HepG2 (cell line): Measurements from ENCODE around the gene TRRAP. TPM values are rescaled to one million over a fixed set of nuclear protein-coding genes. Genes with fewer than 3 reads are reported as not detected.

Experiments used
- ATAC-seq: fragments of 200-7000 bp; cut with Tn5 transposase; 3 replicates; pipeline ENCODE4 v1.9.1; 2020; ENCODE audit warnings: mild to moderate bottlenecking, moderate library complexity
- BruUV-seq: library from RNA; stranded (reverse); fragments of 400-500 nt; replicated peaks from 2 replicates; lab custom pipeline; 2021; lab: Mats Ljungman, UMichigan
- CTCF ChIA-PET: fragments of 300-600 bp; formaldehyde crosslinking; extraction: SDS; loops from one replicate; lab custom pipeline; 2021; ENCODE audit warnings: low total read pairs, inconsistent platforms, low intra/inter-chr PET ratio; lab: Yijun Ruan, JAX
- POLR2A ChIA-PET: fragments of 350-600 bp; sonication (Branson Sonifier 250); formaldehyde crosslinking; loops from one replicate; lab custom pipeline; 2020; ENCODE audit warnings: antibody characterized with exemption, inconsistent platforms; lab: Yijun Ruan, JAX
- DNase-seq: peaks from one replicate; pipeline ENCODE4 v3.0.0-alpha.2; 2015; ENCODE audit warnings: low spot score
- FAIRE-seq: peaks from 3 replicates; lab custom pipeline; 2011; peaks lifted over from hg19 to GRCh38; lab: Jason Lieb, UNC
- H2AFZ ChIP-seq: one replicate; pipeline ENCODE4 v1.6.1; 2011; ENCODE audit warnings: low read length, inconsistent platforms
- H3K27ac ChIP-seq: fragments of 300-600 bp; 3 replicates; pipeline ENCODE4 v1.8.0; 2011; ENCODE audit warnings: mixed run types, mild to moderate bottlenecking, mixed read lengths, low read length, inconsistent platforms; ENCODE audit not compliant: insufficient read depth; ENCODE audit errors: extremely low read length
- H3K27me3 ChIP-seq, 2 experiments: fragments of 200-600 bp in 1 of 2; 2 replicates in 1 of 2; 3 replicates in 1 of 2; pipeline versions ENCODE4 v1.6.0 to v1.8.0; 2011; ENCODE audit warnings: low read length in 2 of 2, mild to moderate bottlenecking in 2 of 2, moderate library complexity in 2 of 2, inconsistent platforms in 1 of 2; ENCODE audit not compliant: insufficient read depth in 2 of 2, control insufficient read depth in 1 of 2
- H3K36me3 ChIP-seq, 2 experiments: fragments of 200-600 bp in 1 of 2; replicated peaks in 1 of 2; 2 replicates in 1 of 2; 3 replicates in 1 of 2; pipeline versions ENCODE4 v1.5.1 to v1.8.0; 2011; ENCODE audit warnings: low read length in 2 of 2, inconsistent platforms in 1 of 2; ENCODE audit not compliant: insufficient read depth in 2 of 2, control insufficient read depth in 1 of 2
- H3K4me1 ChIP-seq: 2 replicates; pipeline ENCODE4 v1.5.1; 2012; ENCODE audit warnings: low read length, inconsistent platforms; ENCODE audit not compliant: insufficient read depth
- H3K4me2 ChIP-seq: 2 replicates; pipeline ENCODE4 v1.6.0; 2011; ENCODE audit warnings: low read depth, low read length, inconsistent platforms
- H3K4me3 ChIP-seq, 3 experiments: fragments of 200-600 bp in 1 of 3; sonication (generic), shearing (Covaris generic) in 1 of 3; replicated peaks in 1 of 3; 2 replicates each; pipeline ENCODE4 v1.5.1; 2011 to 2016; ENCODE audit warnings: low read length in 3 of 3, inconsistent platforms in 2 of 3, low read depth in 2 of 3, mild to moderate bottlenecking in 2 of 3, control low read depth in 1 of 3, mixed read lengths in 1 of 3; ENCODE audit not compliant: insufficient read depth in 1 of 3
- H3K79me2 ChIP-seq: one replicate; pipeline ENCODE4 v1.6.1; 2011; ENCODE audit warnings: low read length, inconsistent platforms; ENCODE audit not compliant: insufficient read depth
- H3K9ac ChIP-seq: 2 replicates; pipeline ENCODE4 v1.6.0; 2011; ENCODE audit warnings: mild to moderate bottlenecking, low read depth, low read length, inconsistent platforms; ENCODE audit not compliant: insufficient read depth
- H3K9me3 ChIP-seq: 2 replicates; pipeline ENCODE4 v1.5.1; 2012; ENCODE audit warnings: mild to moderate bottlenecking, low read length
- H4K20me1 ChIP-seq: 2 replicates; pipeline ENCODE4 v1.6.0; 2011; ENCODE audit warnings: inconsistent platforms, mild to moderate bottlenecking, low read length, moderate library complexity; ENCODE audit not compliant: insufficient read depth
- ELF4 ChIP-seq: sonication (generic); formaldehyde crosslinking; IDR thresholded peaks from 2 replicates; pipeline ENCODE4 v1.5.0; 2020; ENCODE audit warnings: missing genetic modification reagents, mild to moderate bottlenecking, moderate library complexity, borderline replicate concordance
- EP300 ChIP-seq, 3 experiments: sonication (generic) in 1 of 3; formaldehyde crosslinking in 1 of 3; IDR thresholded peaks; 2 replicates each; pipeline versions ENCODE4 v1.5.1 to v1.6.1; 2011 to 2020; ENCODE audit warnings: low read depth in 2 of 3, low read length in 2 of 3, borderline replicate concordance in 1 of 3, improper control_type of control experiment in 1 of 3, mild to moderate bottlenecking in 1 of 3, missing genetic modification reagents in 1 of 3, moderate library complexity in 1 of 3
- KLF9 ChIP-seq: IDR thresholded peaks from 2 replicates; pipeline ENCODE4 v1.6.1; 2016; ENCODE audit warnings: low read depth
- MEF2D ChIP-seq: sonication (generic); formaldehyde crosslinking; IDR thresholded peaks from 2 replicates; pipeline ENCODE4 v1.5.1; 2020; ENCODE audit warnings: mild to moderate bottlenecking, missing genetic modification reagents
- ZSCAN9 ChIP-seq: IDR thresholded peaks from 2 replicates; pipeline ENCODE4 v1.6.1; 2016; ENCODE audit warnings: borderline replicate concordance
- WGBS: methylation state at CpG from one replicate; pipeline ENCODE4 v1.1.6; 2017; ENCODE audit warnings: low lambda C conversion rate; 5-methylcytosine and 5-hydroxymethylcytosine counted together
- in situ Hi-C: cut with HindIII; loops from 2 replicates; pipeline ENCODE4 v1.10.0; 2017; ENCODE audit warnings: low pct_unique_long_range_greater_than_20kb; ENCODE audit not compliant: extremely low pct_ligation_motif_present
- intact Hi-C: fragments of 100-400 bp; cut with micrococcal nuclease; formaldehyde crosslinking; loops from one replicate; pipeline ENCODE4 v1.10.0; 2022; ENCODE audit not compliant: unreplicated experiment
- polyA plus RNA-seq, 8 experiments: library from polyadenylated mRNA; depleted of rRNA in 3 of 8; stranded (reverse) in 7 of 8; unstranded in 1 of 8; fragments of >200 nt; fragmentation: Illumina TruSeq in 4 of 8; extraction: Trizol in 4 of 8; gene quantifications; 2 replicates each; pipeline versions ENCODE4 v1.2.1 to v1.2.3, GENCODE V29; 2011 to 2016; ENCODE audit warnings: low read depth in 4 of 8, missing spikeins in 1 of 8, mixed read lengths in 1 of 8; ENCODE audit not compliant: insufficient read depth in 1 of 8
- total RNA-seq, 5 experiments: library from RNA; depleted of rRNA; stranded (reverse); fragments of >200 nt; fragmentation: Illumina TruSeq; extraction: Trizol; gene quantifications; 2 replicates each; pipeline ENCODE4 v1.2.3, GENCODE V29; 2016; ENCODE audit warnings: low read depth in 1 of 5
- TF ChIP-seq, protein P1 (sequence below): sonication (generic); formaldehyde crosslinking; IDR thresholded peaks from 2 replicates; pipeline ENCODE4 v1.4.0; 2020; ENCODE audit warnings: missing genetic modification reagents
- TF ChIP-seq, protein P2 (sequence below): sonication (generic); formaldehyde crosslinking; IDR thresholded peaks from 2 replicates; pipeline ENCODE4 v1.5.1; 2020; ENCODE audit warnings: mild to moderate bottlenecking, moderate library complexity, missing genetic modification reagents
- TF ChIP-seq, protein P3 (sequence below): sonication (generic); formaldehyde crosslinking; IDR thresholded peaks from 2 replicates; pipeline ENCODE4 v1.4.0; 2020; ENCODE audit warnings: mild to moderate bottlenecking, missing genetic modification reagents, borderline replicate concordance
- TF ChIP-seq, protein P4 (sequence below): sonication (generic); formaldehyde crosslinking; IDR thresholded peaks from 2 replicates; pipeline ENCODE4 v1.4.0; 2020; ENCODE audit warnings: missing genetic modification reagents, borderline replicate concordance

The TRRAP gene
- total and polyA plus RNA-seq, 2 of the 13 experiments (the other 11 are each of a cell fraction or from before 2014, with no cell fraction given), result 8.6 to 10.5 TPM

DNA sequence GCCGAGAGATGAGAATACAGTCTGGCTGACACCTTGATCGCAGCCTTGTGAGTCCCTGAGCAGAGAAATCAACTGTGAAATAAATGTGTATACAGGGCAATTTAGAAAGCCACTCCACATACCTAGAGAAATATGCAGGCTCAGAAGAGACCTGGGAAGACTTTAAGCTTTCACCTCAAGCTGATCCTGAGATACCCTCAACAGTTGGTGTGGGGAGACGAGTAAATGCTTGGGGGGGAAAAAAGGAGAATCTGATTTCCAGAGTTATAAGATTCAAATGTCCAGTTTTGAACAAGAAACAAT lies 142.0 kb downstream of the TRRAP start:
- Histone ChIP-seq H3K4me2 (no peak overlapping the region), H3K4me1 (no peaks in the 10 kb centered on the region), H4K20me1 (no peaks in the 10 kb centered on the region), H3K9ac (no peak overlapping the region), H3K27ac (no peak overlapping the region), H3K79me2 (no peaks in the 10 kb centered on the region), H3K9me3 (no peaks in the 10 kb centered on the region), H3K27me3 (no peaks in the 10 kb centered on the region), H3K36me3 (peaks cover 4 to 8% of the 10 kb centered on the region in 2 experiments; a peak in 3 of 5 replicates), H2AFZ (no peak overlapping the region), H3K4me3 (no peak overlapping the region)
- intact Hi-C loops, result no loop called here
- in situ Hi-C loops, result no loop called here
- CTCF ChIA-PET, result no interaction called here
- FAIRE-seq (no peak), DNase-seq (no peak), ATAC-seq (no peak)
- BruUV-seq, result no TSS peak
- 94% methylated on average over 3 of the region's 3 CpGs for WGBS
- POLR2A ChIA-PET, result no interaction called here
- TF ChIP-seq, protein P1, sequence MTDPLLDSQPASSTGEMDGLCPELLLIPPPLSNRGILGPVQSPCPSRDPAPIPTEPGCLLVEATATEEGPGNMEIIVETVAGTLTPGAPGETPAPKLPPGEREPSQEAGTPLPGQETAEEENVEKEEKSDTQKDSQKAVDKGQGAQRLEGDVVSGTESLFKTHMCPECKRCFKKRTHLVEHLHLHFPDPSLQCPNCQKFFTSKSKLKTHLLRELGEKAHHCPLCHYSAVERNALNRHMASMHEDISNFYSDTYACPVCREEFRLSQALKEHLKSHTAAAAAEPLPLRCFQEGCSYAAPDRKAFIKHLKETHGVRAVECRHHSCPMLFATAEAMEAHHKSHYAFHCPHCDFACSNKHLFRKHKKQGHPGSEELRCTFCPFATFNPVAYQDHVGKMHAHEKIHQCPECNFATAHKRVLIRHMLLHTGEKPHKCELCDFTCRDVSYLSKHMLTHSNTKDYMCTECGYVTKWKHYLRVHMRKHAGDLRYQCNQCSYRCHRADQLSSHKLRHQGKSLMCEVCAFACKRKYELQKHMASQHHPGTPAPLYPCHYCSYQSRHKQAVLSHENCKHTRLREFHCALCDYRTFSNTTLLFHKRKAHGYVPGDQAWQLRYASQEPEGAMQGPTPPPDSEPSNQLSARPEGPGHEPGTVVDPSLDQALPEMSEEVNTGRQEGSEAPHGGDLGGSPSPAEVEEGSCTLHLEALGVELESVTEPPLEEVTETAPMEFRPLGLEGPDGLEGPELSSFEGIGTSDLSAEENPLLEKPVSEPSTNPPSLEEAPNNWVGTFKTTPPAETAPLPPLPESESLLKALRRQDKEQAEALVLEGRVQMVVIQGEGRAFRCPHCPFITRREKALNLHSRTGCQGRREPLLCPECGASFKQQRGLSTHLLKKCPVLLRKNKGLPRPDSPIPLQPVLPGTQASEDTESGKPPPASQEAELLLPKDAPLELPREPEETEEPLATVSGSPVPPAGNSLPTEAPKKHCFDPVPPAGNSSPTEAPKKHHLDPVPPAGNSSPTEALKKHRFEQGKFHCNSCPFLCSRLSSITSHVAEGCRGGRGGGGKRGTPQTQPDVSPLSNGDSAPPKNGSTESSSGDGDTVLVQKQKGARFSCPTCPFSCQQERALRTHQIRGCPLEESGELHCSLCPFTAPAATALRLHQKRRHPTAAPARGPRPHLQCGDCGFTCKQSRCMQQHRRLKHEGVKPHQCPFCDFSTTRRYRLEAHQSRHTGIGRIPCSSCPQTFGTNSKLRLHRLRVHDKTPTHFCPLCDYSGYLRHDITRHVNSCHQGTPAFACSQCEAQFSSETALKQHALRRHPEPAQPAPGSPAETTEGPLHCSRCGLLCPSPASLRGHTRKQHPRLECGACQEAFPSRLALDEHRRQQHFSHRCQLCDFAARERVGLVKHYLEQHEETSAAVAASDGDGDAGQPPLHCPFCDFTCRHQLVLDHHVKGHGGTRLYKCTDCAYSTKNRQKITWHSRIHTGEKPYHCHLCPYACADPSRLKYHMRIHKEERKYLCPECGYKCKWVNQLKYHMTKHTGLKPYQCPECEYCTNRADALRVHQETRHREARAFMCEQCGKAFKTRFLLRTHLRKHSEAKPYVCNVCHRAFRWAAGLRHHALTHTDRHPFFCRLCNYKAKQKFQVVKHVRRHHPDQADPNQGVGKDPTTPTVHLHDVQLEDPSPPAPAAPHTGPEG (CRISPR knock-in tag), result no peak
- TF ChIP-seq EP300 (IDR thresholded peaks at IDR 0.05; ENCODE audit: low read depth in 2 of 2, low read length in 2 of 2), result no peak
- TF ChIP-seq EP300 (CRISPR knock-in tag; IDR thresholded peaks at IDR 0.05; ENCODE audit: borderline replicate concordance), result no peak
- TF ChIP-seq ZSCAN9, result no peak
- no peak for TF ChIP-seq KLF9 (CRISPR knock-in tag)
- TF ChIP-seq, protein P2, sequence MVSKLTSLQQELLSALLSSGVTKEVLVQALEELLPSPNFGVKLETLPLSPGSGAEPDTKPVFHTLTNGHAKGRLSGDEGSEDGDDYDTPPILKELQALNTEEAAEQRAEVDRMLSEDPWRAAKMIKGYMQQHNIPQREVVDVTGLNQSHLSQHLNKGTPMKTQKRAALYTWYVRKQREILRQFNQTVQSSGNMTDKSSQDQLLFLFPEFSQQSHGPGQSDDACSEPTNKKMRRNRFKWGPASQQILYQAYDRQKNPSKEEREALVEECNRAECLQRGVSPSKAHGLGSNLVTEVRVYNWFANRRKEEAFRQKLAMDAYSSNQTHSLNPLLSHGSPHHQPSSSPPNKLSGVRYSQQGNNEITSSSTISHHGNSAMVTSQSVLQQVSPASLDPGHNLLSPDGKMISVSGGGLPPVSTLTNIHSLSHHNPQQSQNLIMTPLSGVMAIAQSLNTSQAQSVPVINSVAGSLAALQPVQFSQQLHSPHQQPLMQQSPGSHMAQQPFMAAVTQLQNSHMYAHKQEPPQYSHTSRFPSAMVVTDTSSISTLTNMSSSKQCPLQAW (CRISPR knock-in tag), result no peak
- TF ChIP-seq MEF2D, result no peak
- TF ChIP-seq, protein P3, sequence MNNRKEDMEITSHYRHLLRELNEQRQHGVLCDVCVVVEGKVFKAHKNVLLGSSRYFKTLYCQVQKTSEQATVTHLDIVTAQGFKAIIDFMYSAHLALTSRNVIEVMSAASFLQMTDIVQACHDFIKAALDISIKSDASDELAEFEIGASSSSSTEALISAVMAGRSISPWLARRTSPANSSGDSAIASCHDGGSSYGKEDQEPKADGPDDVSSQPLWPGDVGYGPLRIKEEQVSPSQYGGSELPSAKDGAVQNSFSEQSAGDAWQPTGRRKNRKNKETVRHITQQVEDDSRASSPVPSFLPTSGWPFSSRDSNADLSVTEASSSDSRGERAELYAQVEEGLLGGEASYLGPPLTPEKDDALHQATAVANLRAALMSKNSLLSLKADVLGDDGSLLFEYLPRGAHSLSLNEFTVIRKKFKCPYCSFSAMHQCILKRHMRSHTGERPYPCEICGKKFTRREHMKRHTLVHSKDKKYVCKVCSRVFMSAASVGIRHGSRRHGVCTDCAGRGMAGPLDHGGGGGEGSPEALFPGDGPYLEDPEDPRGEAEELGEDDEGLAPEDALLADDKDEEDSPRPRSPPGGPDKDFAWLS (CRISPR knock-in tag), result no peak
- no peak for TF ChIP-seq ELF4 (CRISPR knock-in tag)
- TF ChIP-seq, protein P4, sequence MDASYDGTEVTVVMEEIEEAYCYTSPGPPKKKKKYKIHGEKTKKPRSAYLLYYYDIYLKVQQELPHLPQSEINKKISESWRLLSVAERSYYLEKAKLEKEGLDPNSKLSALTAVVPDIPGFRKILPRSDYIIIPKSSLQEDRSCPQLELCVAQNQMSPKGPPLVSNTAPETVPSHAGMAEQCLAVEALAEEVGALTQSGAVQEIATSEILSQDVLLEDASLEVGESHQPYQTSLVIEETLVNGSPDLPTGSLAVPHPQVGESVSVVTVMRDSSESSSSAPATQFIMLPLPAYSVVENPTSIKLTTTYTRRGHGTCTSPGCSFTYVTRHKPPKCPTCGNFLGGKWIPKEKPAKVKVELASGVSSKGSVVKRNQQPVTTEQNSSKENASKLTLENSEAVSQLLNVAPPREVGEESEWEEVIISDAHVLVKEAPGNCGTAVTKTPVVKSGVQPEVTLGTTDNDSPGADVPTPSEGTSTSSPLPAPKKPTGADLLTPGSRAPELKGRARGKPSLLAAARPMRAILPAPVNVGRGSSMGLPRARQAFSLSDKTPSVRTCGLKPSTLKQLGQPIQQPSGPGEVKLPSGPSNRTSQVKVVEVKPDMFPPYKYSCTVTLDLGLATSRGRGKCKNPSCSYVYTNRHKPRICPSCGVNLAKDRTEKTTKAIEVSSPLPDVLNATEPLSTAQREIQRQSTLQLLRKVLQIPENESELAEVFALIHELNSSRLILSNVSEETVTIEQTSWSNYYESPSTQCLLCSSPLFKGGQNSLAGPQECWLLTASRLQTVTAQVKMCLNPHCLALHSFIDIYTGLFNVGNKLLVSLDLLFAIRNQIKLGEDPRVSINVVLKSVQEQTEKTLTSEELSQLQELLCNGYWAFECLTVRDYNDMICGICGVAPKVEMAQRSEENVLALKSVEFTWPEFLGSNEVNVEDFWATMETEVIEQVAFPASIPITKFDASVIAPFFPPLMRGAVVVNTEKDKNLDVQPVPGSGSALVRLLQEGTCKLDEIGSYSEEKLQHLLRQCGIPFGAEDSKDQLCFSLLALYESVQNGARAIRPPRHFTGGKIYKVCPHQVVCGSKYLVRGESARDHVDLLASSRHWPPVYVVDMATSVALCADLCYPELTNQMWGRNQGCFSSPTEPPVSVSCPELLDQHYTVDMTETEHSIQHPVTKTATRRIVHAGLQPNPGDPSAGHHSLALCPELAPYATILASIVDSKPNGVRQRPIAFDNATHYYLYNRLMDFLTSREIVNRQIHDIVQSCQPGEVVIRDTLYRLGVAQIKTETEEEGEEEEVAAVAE, result no peak
